Prostate gland (tissue), 2 donors: ENCODE measurements around the gene RPAP2.

Experiments used
- POLR2A ChIP-seq: fragments of 450-650 bp; IDR thresholded peaks from one replicate; pipeline ENCODE4 v1.6.1; 2016; ENCODE audit warnings: antibody characterized with exemption, mild to moderate bottlenecking
- POLR2AphosphoS5 ChIP-seq: sonication (generic); formaldehyde crosslinking; IDR thresholded peaks from one replicate; pipeline ENCODE4 v1.6.1; 2017; ENCODE audit warnings: antibody characterized with exemption
- TF ChIP-seq, protein P1 (sequence below), 4 experiments: fragments of 200-600 bp in 2 of 4; fragments of 450-650 bp in 2 of 4; sonication (generic) in 2 of 4; IDR thresholded peaks; 1 replicate in 3 of 4; 2 replicates in 1 of 4; pipeline ENCODE4 v1.5.1; 2016 to 2019; ENCODE audit warnings: antibody characterized with exemption in 4 of 4, mild to moderate bottlenecking in 2 of 4, moderate library complexity in 2 of 4

DNA sequence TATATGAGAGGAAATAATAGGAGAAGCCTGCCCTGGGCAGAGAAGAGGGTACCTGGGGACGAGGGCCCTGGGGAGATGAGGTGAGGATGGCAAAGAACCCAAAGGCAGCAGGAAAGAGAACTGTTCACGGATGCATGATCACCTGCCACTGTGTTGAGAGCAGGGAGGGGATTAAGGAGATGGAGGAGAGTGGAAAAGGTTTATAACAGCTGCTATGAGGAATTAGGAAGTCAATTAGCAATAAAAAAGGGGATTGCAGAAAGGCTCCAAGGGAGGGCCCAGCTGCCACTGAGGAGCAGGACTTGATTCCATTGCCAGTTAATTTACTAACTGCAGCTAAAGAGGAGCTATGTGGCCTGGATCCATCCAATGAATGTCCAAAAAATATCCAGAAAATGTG is 126.8 kb downstream of the RPAP2 start:
- TF ChIP-seq, protein P1, sequence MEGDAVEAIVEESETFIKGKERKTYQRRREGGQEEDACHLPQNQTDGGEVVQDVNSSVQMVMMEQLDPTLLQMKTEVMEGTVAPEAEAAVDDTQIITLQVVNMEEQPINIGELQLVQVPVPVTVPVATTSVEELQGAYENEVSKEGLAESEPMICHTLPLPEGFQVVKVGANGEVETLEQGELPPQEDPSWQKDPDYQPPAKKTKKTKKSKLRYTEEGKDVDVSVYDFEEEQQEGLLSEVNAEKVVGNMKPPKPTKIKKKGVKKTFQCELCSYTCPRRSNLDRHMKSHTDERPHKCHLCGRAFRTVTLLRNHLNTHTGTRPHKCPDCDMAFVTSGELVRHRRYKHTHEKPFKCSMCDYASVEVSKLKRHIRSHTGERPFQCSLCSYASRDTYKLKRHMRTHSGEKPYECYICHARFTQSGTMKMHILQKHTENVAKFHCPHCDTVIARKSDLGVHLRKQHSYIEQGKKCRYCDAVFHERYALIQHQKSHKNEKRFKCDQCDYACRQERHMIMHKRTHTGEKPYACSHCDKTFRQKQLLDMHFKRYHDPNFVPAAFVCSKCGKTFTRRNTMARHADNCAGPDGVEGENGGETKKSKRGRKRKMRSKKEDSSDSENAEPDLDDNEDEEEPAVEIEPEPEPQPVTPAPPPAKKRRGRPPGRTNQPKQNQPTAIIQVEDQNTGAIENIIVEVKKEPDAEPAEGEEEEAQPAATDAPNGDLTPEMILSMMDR (IDR thresholded peaks at IDR 0.05) = no peak
- no peak for TF ChIP-seq POLR2AphosphoS5
- TF ChIP-seq POLR2A = no peak
